EL (cell line): ENCODE data around the gene PSORS1C1.
"Not testable (repeated sequence)": the region's sequence is repeated elsewhere in the genome, so short reads cannot be mapped to it uniquely, and the experiment has no call there.

Source experiments
- DNase-seq: peaks from one replicate; pipeline ENCODE4 v3.0.0-alpha.2; 2016

PSORS1C1 gene, protein sequence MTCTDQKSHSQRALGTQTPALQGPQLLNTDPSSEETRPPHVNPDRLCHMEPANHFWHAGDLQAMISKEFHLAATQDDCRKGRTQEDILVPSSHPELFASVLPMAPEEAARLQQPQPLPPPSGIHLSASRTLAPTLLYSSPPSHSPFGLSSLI

DNA sequence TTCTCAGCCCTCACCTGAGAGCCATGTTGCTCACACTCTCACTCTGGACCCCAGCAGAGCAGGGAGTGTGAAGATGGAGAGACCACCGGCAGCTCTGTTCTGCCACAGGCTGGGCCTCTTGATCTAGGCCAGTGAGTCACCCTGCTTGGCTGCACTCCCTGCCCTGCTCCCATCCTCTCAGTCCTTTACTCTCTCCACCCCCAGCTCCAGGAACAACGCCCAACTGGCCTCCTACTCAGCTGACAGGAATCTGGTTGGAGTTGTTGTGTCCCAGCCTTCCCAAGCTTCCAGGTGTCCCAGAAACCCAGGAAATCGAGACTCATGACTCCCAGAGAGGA is at the start of gene PSORS1C1:
Gene PSORS1C1 (plus strand): TSS at position 260 of the 338 bp plus-strand sequence. CDS start 14,833 bp downstream, outside the sequence.
- peak; percentile 97 for DNase-seq

GRCh38 chr6:31065556-31065955 is 49.0 kb upstream of the PSORS1C1 start:
- DNase-seq, result no peak

DNA sequence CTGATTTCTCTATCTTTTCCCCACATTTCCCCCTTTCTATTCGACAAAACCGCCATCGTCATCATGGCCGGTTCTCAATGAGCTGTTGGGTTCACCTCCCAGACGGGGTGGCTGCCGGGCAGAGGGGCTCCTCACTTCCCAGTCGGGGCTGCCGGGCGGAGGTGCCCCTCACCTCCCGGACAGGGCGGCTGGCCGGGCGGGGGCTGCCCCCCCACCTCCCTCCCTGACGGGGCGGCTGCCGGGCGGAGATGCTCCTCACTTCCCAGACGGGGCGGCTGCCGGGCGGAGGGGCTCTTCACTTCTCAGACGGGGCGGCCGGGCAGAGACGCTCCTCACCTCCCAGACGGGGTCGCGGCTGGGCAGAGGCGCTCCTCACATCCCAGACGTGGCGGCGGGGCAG is 47.6 kb upstream of the PSORS1C1 start:
- not testable (repeated sequence) for DNase-seq

DNA sequence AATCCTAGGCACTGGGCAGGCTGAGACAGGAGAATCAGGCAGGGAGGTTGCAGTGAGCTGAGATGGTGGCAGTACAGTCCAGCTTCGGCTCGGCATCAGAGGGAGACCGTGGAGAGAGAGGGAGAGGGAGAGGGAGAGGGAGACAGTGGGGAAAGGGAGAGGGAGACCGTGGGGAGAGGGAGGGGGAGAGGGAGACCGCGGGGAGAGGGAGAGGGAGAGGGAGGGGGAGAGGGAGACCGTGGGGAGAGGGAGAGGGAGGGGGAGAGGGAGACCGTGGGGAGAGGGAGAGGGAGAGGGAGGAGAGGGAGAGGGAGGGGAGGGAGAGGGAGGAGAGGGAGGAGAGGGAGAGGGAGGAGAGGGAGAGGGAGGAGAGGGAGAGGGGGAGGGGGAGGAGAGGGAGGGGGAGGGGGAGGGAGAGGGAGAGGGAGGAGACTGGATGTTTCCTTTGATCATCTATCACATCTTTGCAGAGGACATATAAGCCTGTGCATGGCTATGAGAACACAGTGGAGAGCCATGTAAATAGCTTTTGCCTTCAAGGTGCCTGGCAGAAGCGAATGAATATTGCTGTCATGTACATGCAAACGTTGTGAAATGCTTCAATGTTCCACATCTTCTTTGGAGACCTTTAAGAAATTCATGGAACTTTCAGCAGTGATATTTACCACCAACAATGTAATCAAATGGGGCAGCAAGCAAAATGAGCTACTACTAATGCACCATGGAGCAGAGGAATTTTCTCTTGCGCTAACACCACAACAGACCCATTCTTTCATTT is 46.5 kb upstream of the PSORS1C1 start:
- DNase-seq, result not testable (repeated sequence)

DNA sequence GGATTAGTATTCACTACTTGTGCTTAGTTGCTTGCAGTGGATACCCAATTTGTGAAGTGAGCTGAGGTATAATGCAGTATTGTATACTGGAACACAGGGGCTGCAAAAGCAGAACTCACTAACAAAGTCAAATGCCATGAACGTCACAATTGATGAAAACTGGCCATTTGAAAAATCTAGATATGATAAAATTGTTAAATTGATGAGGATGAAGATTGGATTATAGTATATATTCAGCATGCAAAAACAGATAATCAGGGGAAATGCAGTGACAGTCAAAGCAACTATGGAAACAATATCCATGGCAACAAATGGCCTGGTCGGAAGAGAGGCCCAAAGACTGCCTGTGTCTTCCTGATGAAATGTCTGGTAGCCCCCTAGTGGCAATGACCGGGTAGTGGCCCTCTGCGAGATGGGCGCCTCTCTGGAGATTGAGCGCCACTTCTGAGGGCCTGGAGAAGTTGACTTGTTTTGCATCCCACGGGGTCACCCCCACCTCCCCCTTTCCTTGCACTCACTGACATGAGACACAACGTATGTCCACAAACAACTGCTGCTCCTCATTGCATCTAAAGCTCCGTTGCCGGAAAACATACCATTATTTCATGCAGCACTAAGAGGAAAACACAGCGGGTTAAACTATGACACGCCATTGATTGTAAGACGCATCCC is 45.8 kb upstream of the PSORS1C1 start:
- peak; percentile 79 for DNase-seq

- DNase-seq, result peak; percentile 72
Measured at GRCh38 chr6:31070711-31071197, 43.8 kb upstream of the PSORS1C1 start.

DNA sequence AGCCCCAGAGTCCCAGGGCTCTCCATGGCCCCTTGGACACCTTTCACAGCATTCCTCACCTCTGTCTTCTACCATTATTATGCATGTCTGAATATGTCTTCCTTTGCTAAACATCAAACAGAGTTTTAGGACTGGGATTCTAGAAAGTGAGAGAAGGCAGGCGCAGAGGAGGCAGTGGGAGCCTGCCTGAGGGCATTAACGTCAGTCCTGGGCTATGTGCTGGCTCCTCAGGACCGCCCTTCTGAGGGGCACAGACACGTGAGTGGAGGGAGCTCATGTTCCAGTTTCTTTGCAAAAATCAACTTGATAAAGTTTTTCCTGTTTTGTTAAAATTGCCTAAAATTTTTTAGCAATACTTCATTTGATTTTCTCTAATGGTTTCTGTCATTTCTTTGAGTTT is 40.2 kb upstream of the PSORS1C1 start:
- DNase-seq, result peak; percentile 44

DNA sequence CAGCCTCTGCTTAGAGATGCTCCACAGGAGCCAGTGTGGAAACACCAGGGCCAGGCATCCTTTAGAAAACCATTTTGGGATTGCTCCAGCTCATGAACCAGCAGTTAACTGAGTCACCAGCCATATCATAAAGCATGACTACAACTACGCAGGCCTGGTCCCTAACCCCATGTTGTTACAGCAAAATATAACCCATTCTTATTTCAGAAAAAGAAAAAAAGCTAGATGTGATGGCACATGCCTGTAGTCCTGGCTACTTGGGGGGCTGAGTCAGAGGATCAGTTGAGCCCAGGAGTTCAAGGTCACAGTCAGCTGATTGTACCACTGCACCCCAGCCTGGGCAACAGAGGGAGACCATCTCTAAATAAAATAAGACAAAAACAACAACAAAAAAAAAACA is 39.1 kb upstream of the PSORS1C1 start:
- peak; percentile 78 for DNase-seq

DNA sequence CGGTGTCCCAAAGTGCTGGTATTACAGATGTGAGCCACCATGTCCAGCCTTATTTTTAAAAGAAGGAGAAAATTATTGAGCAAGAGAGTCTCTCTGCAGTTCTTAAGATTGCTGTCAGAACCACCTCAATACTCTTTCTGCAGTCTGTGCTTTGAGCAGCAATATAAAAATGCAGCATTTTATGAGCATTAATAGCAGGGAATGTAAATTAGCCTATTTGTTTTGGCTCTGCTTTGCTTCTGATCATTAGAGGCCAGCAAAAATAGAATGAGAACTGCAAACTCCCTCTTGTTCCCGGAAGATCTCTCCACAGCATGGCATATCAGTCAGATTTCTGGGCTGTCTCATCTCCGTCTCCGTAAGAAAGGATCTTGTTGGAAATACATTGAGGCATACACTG is 38.0 kb upstream of the PSORS1C1 start:
- no peak for DNase-seq

- DNase-seq, result peak; percentile 71
Measured at GRCh38 chr6:31079656-31080261, 34.8 kb upstream of the PSORS1C1 start.

DNA sequence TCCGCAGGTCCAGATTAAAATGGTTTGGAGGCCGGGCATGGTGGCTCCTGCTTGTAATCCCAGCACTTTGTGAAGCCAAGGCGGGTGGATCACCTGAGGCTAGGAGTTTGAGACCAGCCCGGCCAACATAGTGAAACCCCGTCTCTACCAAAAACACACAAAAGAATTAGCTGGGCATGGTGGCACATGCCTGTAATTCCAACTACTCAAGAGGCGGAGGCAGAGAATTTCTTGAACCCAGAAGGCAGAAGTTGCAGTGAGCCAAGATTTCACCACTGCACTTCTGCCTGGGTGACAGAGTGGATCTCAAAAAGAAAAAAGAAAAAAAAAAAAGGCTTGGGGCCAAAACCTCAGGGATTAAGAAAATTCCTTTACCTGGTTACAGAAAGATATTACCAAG is 32.7 kb upstream of the PSORS1C1 start:
- DNase-seq, result no peak

DNA sequence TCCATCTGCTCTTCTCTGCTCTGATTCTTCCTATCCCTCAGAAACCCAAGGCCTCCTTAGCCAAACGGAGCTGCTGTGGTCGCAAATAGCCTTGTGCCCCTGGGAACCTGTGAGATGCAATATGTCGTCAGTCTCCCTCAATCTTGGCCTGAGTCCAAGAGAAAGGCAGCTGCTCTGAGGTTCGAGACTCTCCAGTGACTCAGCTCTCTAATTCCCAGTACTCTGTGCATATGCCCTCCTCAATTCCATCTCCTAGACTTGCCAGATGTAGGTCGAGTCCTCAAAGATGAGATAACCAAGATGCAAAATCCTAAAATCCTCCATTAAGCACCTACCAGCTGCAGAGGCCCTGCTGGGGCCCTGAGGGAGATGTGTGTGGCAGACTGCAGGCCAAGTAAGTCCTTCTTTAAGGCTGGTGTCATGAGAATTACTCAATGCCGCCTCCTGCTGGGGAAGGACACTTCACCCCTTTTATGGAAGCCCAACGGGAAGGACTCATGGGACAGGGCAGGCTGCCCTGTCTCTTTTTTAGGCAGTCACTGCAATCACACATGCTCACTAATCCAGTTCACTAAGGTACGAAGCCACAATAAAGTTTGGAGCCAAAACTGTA is 30.8 kb upstream of the PSORS1C1 start:
- peak; percentile 72 for DNase-seq

DNA sequence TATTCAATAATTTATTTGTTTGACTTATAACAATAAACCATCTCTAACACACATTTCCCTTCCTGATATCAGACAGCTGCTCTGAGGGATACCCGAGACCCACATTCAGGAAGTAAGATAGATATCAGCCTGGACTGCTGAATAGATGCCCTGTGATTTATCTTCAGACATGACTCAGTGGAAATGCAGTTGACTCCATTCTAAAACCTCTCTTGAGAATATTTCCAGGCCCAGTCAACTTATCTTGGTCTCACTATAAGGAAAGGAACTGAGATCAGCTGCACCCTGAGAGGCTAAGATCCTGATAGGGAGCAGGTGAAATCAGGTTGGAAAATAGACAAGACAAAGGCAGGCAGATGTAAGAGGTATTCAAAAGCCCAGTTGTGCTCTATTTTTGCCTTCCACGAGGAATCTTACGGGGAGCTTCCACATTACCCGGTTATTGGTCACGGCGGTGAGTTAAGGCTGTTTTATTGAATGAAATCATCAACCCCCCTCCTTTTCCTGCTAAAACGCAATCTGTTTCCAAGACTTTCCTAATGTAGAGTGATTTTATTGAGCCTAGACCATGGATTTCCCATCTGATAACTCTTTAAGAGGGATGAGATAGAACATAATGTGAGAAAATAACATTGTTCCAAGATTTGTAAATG is 27.7 kb upstream of the PSORS1C1 start:
- peak; percentile 86 for DNase-seq

DNA sequence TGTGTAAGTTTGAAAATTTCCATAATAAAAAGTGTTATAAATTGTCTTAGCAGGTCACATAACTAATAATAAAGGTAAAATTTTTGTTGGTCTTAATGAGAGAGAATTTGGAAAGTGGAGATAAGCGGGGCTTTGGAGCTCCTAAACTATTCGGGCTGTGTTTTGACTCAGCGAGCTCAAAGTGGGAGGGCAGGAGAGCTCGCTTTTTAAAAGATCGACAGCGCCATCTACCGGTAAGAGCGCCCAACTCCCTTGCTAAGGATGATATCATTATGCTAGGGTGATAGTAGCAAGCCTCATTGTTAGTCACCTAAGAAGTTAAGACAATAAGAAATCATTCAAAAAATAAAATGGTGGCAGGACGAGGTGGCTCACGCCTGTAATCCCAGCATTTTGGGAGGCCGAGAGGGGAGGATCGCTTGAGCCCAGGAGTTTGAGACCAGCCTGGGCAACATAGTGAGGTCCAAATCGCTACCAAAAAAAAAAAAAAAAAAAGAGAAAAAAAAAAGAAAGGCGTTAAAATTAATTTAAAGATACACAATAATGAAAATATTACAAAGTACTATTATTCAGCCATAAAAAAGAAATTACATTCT is 27.0 kb upstream of the PSORS1C1 start:
- DNase-seq, result peak; percentile 87

DNA sequence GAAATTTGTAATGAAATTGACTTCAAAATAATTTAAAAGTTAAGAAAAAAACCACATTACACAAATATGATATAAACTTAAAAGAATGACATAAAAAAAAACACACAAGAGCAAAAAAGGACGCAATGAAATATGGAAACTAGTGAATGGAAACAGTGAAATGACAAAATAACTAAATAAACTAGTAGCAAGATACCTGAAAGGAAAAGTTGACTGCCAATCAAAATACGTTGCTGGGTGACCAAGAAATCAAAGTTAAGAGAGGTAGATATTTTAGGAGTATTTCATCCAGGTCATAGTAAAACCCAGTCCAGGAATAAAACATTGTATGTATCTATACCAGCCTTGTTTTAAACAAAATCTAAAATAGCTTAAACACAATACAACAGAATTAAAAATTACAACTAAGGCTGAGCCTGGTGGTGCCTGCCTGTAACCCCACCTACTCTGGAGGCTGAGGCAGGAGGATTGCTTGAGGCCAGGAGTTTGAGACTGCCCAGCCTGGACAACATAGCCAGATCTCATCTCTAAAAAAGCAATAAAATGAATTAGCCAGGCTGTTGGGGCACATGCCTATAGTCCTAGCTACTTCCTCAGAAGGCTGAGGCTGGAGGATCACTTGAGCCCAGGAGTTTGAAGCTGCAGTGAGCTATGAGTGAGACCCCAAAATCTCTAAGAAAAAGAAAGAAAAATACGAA is 24.2 kb upstream of the PSORS1C1 start:
- DNase-seq, result no peak

- DNase-seq, result no peak
Measured at GRCh38 chr6:31090973-31091364, 23.6 kb upstream of the PSORS1C1 start.

DNA sequence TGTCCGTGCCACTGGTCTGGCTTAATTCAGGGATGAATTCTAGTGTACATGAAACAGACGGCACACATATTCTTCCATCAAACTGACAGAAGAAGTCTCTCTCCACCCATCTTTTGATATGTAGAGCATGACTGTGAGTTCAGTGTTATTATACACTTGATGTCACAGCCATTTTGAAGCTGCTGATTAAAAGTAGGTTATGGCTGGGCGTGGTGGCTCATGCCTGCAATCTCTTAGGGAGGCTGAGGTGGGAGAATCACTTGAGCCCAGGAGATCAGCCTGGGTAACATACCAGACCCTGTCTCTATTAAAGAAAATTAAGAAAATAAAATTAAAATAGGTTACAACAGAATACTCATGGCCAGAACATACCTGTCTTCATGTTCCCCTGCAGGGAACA is 22.9 kb upstream of the PSORS1C1 start:
- DNase-seq, result no peak

DNA sequence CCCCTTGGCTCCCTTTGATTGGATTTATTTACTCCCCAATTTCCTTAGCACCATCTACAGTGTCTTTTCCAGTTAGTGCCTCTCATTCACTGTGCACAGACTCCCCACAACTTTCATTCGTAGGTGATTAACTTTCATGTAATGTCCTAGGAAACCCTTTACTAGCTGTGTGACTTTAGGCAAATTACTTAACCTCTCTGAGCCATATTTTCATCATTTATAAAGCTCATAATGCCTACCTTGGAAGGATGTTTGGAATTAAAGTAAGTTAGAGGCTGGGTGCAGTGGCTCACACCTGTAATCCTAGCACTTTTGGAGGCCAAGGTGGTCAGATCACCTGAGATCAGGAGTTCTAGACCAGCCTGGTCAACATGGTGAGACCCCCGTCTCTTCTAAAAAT is 22.4 kb upstream of the PSORS1C1 start:
- DNase-seq, result no peak

- DNase-seq, result no peak
Measured at GRCh38 chr6:31092769-31093505, 21.7 kb upstream of the PSORS1C1 start.

DNA sequence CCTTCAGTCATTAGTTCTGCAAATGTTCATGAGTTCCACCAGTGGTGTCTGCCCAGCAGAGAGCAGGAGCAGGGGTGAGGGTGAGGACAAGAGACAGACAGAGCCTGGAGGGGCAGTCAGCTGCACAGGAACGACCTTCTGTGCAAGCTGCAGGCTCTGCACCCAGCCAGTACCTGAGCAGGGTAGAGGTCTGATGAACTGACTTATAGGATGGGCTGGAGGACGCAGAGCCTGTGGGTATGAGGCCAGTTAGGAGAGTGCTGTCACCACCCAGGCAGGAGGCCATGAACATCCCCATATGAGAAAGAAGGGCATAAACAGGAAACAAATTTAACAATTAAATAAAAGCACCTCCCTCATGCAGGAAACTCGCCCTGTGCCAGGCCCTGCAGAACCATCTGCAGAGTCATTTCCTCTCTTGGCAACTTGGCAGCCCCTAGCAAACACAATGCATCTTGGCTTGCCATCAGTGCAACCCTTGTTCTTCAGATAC is 20.2 kb upstream of the PSORS1C1 start:
- no peak for DNase-seq

- no peak for DNase-seq
Measured at GRCh38 chr6:31096215-31096614, 18.4 kb upstream of the PSORS1C1 start.
